HG03064 (cell line): ENCODE measurements around the gene MAX.

Experiments used
- ATAC-seq: cut with Tn5 transposase; IDR thresholded peaks from one replicate; pipeline ENCODE4 v1.9.1; 2021; ENCODE audit warnings: low read depth; ENCODE audit not compliant: unreplicated experiment

The MAX gene, protein sequence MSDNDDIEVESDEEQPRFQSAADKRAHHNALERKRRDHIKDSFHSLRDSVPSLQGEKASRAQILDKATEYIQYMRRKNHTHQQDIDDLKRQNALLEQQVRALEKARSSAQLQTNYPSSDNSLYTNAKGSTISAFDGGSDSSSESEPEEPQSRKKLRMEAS

DNA sequence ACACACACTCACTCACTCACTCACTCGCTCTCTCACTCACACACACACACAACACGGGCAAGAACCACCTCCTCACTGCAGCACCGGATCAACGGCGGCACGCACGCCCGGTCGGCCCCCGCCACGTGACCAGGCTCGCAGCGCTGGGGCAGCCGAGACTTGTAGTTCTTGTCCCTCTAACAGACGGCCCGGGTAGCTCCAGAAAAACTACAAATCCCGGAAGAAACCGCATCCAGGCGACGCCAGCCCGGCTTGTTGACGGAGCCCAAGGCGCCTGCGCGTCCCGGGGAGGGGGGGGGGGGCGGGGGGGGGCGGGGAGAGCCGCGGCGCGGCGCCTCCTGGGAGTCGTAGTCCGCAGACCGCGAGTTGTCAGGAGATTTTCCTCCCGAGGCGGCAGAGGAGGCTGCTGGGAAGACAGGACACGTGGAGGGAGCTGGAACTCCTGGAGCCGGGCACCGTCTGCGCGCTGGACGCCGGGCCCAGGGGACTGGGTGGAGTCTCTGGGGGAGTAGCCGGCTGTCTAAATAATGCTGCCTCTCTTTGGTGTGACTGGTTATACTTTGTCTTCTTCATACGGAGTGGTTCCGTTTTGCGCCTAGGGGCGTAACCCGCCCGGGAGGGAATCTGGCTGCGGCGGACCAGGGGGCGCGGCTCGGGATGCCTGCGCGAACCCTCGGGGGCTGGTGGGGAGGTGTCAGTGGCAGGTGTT lies at the start of gene MAX:
TSS of gene MAX (minus strand) at position 77 of the 709 bp plus-strand sequence. CDS start 178 bp downstream, outside the sequence.
- peak; percentile 79 for ATAC-seq

DNA sequence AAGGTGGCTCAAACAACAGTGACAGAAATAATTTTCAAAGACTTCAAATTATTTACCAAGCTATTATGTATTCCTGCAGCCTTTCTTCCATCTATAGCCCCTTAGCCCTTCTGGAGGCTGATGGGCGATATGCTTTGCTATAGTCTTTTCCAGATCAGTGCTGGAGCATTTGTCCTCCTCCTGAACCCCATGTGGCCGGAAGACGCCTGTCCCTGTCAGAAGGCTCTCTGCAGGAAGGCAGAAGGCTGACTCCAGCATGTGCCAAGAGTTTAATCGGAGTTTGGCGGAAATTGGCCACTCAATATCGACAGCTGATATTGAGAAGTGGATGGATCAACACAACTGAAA lies 49.3 kb upstream of the MAX start:
- no peak for ATAC-seq

DNA sequence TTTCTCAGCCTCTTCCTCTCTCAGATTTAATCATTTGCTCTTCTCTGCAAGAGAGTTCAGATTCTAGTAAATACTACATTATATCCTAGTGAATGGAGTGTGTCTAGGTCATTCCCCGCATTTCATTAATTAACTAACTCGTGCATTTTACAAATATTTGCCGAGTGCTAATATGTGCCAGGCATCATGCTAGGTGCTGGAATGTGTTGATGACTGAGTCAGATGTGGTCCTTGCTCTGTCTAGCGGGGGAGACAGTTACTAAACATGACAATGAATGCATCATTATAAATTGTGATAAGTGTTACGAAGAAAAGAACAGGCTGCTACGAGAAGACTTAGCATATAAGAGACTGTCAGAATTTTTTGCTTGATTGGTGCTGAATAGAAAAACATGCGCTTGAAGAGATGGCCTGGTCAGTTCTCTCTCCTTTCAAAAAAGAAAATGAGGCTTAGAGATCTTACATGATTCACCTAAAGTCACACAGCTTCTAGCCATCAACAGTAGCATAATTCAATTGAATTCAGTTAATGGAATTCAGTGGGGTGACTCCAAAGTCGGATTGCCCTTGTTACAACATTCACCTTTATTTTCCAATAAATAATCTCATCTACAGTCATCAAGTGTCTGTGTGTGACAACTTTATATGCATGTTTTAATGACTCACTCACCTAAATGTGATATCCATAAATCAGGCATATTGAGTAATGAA lies 48.7 kb upstream of the MAX start:
- ATAC-seq = no peak

DNA sequence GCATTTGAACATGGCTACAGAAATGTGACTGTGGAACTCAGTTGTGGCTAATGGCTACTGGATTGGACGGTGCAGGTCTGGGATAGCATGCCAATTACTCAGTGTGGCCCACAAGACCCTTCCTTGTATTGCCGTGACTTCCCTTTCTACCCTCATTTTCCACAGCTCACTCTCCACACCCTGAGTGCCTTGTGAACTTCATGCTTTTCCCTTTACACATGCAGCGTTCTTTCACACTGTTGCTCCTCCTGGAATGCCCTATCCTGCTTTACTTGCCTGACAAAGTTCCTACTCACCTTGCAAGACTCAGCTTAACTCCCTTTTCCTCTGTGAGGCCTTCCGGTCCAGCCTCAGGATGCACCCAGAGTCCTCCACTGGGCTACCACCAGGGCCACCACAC lies 46.8 kb upstream of the MAX start:
- no peak for ATAC-seq

DNA sequence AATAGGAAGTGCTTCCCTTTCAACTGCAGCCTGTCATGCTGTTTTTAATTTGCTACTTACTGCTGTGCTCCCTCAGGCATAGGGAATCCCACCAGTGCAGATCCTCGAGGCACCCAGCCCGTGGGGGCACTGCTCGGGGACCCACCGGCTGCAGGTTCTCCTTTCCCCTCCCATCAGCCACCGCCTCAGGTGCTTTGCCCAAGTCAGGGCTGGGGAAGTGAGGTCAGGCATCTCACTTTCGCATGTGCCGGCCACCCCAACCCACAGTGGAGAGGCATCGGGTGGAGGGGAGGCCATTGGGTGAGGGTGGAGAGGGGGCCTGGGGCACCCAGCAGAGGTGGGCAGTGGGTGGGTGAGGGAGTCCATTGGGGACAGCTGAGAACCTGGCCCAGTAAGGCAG lies 41.9 kb upstream of the MAX start:
- ATAC-seq = no peak

DNA sequence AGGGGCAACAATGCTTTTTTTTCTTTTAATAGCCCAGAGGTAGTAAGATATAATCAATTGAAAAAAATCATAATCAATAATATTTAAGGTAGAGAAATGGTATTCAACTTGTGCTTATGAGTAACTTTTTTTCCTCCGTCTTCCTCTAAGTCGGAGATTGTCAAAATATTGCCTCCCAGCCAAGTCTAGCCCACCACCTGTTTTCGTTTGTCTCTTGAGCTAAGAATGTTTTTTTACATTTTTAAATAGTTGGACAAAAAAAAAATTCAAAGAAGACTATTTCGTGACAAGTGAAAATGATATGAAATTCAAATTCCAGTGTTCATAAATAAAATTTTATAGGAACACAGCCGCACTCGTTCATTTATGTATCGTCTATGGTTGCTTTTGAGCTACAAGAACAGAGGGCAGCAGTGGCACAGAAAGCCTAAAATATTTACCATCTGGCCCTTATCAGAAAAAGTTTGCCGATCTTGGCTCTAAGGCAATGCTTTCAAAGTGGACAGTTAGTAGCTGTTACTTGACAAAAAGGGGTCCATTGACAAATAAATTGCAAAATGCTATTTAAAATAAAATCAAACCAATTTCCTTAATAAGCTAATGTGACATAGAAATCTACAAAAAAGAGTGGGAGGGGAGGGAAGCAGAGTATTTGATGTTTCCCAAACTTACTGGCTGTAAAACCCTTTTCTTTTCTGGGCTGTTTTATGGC lies 40.8 kb upstream of the MAX start:
- ATAC-seq = no peak

DNA sequence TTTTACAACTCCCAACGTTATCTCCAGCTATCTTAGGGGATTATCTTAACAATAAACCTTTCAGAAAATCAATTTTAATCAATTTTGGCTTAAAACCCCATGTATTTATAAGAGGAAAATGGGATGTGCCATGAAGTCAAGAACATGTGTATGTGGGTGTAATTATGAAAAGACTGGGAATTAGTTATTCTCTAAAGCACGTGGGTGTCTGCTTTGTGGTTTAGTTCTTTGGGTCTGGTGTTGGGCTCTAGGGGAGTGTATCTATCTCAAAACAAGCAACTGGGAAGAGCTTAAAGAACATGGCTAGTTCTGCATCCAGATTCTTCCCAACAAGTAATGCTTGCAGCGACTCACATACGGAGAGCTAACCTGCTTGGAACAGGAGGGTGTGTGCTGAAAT lies 40.1 kb upstream of the MAX start:
- no peak for ATAC-seq

DNA sequence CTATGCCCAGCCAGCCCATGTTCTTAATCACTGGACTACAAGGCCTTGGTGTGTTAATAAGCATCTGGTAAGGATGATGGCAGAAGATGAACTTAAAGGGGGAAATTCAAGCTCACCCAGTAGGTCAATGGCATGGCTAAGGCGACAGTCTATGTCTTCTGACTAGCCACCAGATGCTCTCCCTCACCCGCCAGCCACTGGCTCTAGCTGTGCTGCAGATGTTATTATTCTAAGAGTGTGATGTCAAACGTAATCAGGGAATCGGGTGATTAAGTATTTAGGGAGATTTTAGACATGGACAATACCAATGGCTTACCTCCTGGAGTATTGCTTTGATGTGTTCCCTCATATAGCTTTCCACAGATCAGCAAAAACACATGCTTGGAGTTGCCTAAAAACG lies 39.2 kb upstream of the MAX start:
- ATAC-seq = no peak

DNA sequence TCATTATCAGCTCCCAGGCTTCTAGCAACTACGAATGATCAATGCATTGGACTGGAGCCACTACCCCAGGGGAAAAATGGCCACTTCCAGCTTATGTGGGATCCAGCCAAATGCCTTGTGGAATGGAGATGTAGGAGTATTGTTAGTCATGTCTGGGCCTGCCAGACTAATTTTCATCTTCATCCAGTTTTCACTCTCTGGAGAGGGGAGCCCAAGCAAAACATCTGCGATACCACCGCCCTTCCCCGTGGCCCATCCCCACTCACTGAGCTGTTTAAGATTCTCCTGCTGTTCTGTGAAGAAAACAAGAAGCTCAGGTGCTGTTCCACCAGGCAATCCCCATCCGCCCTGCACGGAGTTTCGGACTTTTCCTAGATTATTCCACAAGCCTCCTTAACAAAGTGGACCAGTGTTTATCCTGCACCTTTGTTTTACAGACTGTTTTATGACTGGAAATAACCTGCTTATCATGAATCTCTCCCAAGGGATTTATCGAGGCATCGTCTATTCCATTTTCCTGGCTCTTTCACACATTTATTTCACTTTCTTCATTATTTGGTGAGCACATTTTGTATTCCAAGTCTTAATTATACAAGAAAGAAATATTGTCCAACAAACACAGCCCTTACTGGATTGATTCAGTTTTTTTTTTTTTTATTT lies 35.5 kb upstream of the MAX start:
- no peak for ATAC-seq

DNA sequence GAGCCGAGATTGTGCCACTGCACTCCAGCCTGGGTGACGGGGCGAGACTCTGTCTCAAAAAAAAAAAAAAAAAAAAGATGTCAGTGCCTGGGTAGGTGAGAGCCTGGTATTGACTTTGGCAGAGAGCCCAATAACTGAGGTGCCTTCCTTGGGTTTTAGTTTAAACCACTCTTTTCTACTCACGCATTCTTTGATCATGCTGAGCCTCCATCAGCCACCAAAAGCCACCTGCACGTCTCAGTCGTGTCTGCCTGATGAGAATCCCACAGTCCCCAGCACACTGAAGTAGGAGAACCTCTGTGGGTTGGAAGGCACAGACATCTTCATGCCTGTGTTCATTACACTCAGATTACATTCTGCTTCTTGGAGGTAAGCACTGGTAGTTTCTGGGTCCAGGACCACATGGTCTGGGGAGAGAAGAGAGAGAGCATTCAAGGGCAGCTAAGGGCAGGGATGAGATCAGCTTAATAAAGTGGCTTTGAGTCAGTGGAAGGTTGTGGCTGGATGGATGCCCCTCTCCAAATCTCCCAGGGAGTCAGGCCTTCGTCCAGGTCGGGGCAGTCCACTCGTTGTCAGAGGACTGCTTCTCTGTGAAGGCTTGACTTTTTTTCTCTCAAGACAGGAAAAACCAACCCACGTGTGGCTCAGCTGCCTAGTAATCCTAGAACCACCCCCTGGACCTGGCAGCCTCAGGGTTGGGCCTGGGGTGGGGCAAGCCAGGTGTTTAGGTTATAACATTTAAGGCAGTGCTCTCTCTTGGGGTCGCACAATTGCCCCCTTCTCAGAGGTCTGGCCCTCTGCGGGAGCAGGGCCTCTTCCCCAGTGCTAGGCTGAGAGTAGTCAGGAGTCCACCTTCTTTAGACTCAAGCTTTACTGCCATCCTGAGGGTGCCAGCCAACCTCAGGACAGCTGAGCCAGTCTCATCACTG lies 32.6 kb upstream of the MAX start:
- ATAC-seq = no peak

DNA sequence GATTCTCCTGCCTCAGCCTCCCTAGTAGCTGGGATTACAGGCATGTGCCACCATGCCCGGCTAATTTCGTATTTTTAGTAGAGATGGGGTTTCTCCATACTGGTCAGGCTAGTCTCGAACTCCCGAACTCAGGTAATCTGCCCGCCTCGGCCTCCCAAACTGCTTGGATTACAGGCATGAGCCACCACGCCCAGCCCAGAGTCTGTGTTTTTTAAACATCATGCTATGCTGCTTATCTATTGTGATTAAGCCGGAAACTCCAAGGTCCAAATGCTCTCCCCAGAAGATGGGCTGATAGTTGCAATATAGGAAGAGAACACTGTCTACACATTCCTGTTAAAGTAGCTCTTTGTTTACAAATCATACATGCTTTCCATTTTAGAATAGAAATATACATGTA lies 30.5 kb upstream of the MAX start:
- no peak for ATAC-seq

DNA sequence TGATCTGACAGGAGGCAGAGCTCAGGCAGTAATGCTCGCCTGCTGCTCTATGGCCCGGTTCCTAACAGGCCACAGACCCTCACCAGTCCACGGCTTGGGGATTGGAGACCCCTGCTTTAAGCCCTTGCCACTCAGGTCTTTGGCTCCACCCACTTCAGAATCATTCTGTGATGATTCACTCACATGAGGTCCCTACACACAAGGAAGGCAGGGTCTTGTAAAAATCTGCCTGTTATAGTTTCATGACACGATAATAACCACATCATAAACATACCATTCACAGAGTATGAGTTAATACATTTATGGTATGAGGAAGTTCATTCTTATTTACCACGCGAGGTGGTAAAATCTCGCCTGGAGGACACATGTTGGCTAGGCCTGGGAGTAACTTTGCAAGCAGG lies 29.0 kb upstream of the MAX start:
- no peak for ATAC-seq

DNA sequence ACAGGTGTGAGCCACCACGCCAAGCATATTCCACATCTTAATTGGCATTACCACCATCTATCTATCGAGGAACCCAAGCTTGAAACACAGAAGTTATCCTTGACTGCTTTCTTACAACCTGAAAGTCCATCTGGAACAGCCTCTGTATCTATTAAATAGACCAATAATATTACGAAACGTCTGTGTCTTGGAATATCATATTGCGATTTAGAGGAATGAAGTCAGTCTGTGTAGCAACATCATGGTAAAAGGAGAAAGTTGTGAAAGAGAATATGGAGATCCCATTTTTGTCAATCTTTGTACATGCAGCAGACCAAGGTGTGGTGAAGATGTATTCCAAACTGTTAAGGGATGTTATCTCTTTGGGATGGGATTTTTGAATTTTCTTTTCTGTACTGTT lies 25.8 kb upstream of the MAX start:
- ATAC-seq = no peak

DNA sequence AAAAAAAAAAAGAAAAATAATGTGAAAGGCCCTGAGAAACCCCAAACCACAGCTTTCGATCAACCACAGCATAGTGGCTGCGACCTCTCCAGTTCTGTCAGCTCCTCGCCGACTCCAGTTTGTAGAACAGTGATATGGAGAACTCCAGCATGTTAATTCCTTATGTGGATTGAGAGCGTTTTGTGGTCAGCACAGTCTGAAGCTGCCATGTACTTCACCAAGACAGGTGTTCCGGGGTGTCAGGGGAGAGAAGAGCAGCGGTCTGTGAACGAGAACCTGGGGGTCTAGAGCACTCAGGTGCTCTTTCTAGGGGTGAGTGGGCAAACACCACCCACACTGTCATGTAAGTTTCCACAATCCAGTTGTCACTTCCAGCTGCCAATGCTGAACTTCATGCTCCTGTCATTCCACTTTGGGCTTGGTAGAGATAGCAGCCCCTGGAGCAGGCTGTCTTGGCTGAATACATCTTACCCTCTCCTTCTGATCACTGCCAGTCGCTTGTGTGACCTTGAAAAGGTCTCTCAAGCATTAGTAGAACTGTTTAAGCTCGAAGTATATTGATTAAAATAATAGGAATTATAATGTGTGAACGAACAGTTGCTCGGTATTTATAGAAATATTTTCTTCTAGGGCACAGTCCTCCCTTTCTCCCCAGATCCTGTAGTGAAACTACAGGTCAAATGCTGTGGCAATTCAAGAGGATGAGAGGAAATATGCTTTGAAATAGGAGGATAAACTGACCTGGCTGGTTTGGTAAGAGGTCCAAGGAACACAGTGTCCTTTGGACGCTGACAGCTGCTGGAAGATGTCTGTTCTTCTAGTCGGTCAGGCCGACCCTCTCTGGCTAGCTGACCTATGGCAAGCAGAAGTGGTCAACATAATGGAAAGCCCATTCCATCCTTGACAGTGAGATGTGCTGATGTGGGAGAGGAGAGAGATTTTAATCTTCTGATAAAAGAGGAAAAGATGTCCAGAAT lies 15.7 kb upstream of the MAX start:
- no peak for ATAC-seq

DNA sequence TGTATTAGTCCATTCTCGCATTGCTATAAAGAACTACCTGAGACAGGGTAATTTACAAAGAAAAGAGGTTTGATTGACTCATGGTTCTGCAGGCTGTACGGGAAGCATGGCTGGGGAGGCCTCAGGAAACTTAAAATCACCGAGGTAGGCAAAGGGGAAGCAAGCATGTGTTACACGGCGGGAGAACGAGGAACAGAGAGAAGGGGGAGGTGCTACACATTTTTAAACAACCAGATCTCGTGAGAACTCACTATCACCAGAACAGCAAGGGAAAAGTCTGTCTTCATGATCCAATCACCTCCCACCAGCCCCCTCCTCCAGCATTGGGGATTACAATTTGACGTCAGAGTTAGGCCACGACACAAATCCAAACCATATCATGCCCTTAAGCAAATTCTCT lies 13.3 kb upstream of the MAX start:
- ATAC-seq = no peak

DNA sequence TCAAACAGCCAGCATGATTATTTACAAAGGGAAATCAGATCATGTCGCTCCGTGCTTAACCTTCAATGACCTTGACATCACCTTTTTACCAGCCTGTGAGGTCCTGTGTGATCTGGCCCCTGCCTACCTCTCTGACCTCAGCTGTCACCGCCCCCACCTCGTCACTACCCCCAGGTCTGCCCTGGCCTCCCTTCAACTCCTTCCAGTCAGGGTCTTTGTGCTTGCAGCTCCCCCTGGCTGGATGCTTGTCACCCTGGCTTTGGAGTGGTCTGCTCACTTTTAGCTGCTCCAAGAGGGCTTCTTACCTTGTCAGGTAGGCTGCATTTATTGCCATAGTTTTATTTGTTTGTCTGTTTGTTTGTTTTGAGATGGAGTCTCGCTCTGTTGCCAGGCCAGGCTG lies 8.2 kb upstream of the MAX start:
- ATAC-seq = no peak

DNA sequence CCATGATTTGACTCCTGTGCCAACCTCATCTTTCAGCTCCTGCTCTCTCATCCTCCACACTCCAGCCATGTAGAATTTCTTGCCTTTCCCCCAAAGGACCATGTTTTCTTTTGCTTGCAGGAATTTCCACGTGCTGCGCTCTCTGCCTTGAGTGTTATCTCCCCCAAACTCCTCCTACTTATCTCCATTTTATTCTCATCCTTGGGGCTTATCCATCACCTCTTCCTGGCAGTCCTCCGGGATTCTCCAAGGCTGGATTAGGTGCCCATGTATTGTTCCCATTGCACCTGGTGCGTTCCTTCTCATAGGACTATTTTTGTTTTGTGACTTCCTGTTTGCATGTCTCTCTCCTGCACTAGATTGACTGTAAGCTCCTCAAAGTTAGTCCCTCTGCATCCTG lies 7.0 kb upstream of the MAX start:
- ATAC-seq = no peak

DNA sequence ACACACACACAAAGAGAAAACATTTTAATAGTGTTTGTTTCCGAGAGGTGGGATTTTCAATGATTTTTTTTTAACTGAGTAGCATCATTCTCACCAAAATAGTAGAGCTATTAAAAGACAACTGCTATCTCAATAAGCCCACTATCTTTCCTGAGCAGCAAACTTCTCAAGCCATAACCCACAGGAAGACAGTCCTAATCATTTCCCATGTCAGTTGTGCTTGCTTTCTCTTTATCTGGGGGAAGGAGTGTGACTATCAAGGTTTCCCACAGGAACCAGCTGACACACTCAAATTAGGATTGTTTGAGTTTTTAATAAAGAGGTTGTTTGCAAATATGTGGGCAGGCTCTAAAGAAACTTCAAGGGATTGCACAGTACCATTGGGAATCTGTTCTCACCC lies 4.9 kb upstream of the MAX start:
- no peak for ATAC-seq

DNA sequence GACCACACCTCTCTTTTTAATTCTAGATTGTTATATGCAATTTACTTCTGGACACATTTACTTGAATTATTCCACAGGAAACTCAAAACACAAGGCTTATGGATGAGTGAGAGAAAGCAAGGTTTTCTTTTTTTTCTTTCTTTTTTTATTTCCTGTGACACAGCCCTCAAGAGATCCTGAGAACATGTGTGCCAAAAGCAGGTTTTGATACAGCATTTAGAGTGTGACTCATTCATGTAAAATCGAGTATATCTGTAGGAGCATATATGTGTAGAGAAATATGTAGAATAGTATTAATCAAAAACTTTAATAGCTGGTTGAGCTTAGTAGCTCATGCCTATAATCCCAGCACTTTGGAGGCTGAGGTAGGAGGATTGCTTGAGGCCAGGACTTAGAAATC lies 4.4 kb upstream of the MAX start:
- ATAC-seq = no peak
